SK-N-SH (cell line): ENCODE measurements around the gene FADS1. TPM values are rescaled to one million over a fixed set of nuclear protein-coding genes. Genes with fewer than 3 reads are reported as not detected.
A peak's percentile ranks its signal among the peaks of the same experiment; 100 is the strongest.

Source experiments
- CTCF ChIA-PET: fragments of 300-600, 350-600 bp; formaldehyde crosslinking; extraction: SDS; loops from one replicate; lab custom pipeline; 2021; lab: Yijun Ruan, JAX
- POLR2A ChIA-PET: fragments of 350-600 bp; sonication (Branson Sonifier 250); formaldehyde crosslinking; extraction: SDS; loops from one replicate; lab custom pipeline; 2020; ENCODE audit warnings: antibody characterized with exemption, inconsistent platforms; lab: Yijun Ruan, JAX
- DNase-seq: peaks from one replicate; pipeline ENCODE4 v3.0.0; 2012
- H2AFZ ChIP-seq: fragments of 200-600 bp; sonication (generic); 2 replicates; pipeline ENCODE4 v1.8.1; 2016; ENCODE audit warnings: antibody characterized with exemption, mild to moderate bottlenecking, low read depth
- H3F3A ChIP-seq: fragments of 200-600 bp; sonication (generic); replicated peaks from 2 replicates; pipeline ENCODE3; 2016; ENCODE audit warnings: antibody characterized with exemption, mild to moderate bottlenecking; ENCODE audit not compliant: insufficient read depth
- H3K27ac ChIP-seq, 2 experiments: fragments of 200-500 bp in 1 of 2; fragments of 200-600 bp in 1 of 2; sonication (Bioruptor generic) in 1 of 2; sonication (generic), shearing (Covaris generic) in 1 of 2; 2 replicates each; pipeline versions ENCODE4 v1.5.1 to v1.6.1; 2014 to 2016; ENCODE audit warnings: low read depth in 2 of 2, inconsistent platforms in 1 of 2, low read length in 1 of 2, mild to moderate bottlenecking in 1 of 2, mixed read lengths in 1 of 2
- H3K27me3 ChIP-seq: fragments of 200-600 bp; sonication (generic), shearing (Covaris generic); 2 replicates; pipeline ENCODE4 v1.6.1; 2016; ENCODE audit warnings: mixed run types; ENCODE audit not compliant: insufficient read depth
- H3K36me3 ChIP-seq, 2 experiments: fragments of 200-500 bp in 1 of 2; fragments of 200-600 bp in 1 of 2; sonication (Bioruptor generic) in 1 of 2; sonication (generic) in 1 of 2; replicated peaks in 1 of 2; 2 replicates each; pipeline versions ENCODE3 to v1.5.1; 2014 to 2016; ENCODE audit warnings: low read length in 1 of 2, mild to moderate bottlenecking in 1 of 2; ENCODE audit not compliant: insufficient read depth in 2 of 2, control insufficient read depth in 1 of 2
- H3K4me1 ChIP-seq, 2 experiments: fragments of 200-500 bp in 1 of 2; fragments of 200-600 bp in 1 of 2; sonication (Bioruptor generic) in 1 of 2; sonication (generic), shearing (Covaris generic) in 1 of 2; 2 replicates each; pipeline versions ENCODE4 v1.5.1 to v1.6.1; 2014 to 2016; ENCODE audit warnings: low read depth in 1 of 2, low read length in 1 of 2, mixed run types in 1 of 2; ENCODE audit not compliant: insufficient read depth in 2 of 2, control insufficient read depth in 1 of 2
- H3K4me2 ChIP-seq: fragments of 200-600 bp; sonication (generic), shearing (Covaris generic); 2 replicates; pipeline ENCODE4 v1.6.1; 2017; ENCODE audit warnings: mixed run types
- H3K4me3 ChIP-seq, 2 experiments: fragments of 200-500 bp in 1 of 2; fragments of 200-600 bp in 1 of 2; sonication (Bioruptor generic) in 1 of 2; sonication (generic), shearing (Covaris generic) in 1 of 2; 2 replicates each; pipeline versions ENCODE4 v1.5.1 to v1.8.1; 2014 to 2016; ENCODE audit warnings: low read depth in 2 of 2, inconsistent platforms in 1 of 2, low read length in 1 of 2, mild to moderate bottlenecking in 1 of 2, mixed read lengths in 1 of 2, moderate library complexity in 1 of 2
- H3K79me2 ChIP-seq: fragments of 200-600 bp; sonication (generic); 2 replicates; pipeline ENCODE4 v1.8.1; 2017; ENCODE audit warnings: mild to moderate bottlenecking; ENCODE audit not compliant: insufficient read depth
- H3K9ac ChIP-seq: fragments of 200-600 bp; sonication (generic); 2 replicates; pipeline ENCODE4 v1.6.1; 2017; ENCODE audit warnings: mixed run types
- H3K9me2 ChIP-seq: fragments of 200-600 bp; sonication (generic); 2 replicates; pipeline ENCODE4 v1.6.1; 2017; ENCODE audit warnings: mixed run types
- H3K9me3 ChIP-seq: fragments of 200-600 bp; sonication (generic); 2 replicates; pipeline ENCODE4 v1.6.1; 2017; ENCODE audit warnings: mixed run types, mild to moderate bottlenecking, moderate library complexity
- H4K20me1 ChIP-seq: fragments of 200-600 bp; sonication (generic); 2 replicates; pipeline ENCODE4 v1.6.1; 2017; ENCODE audit warnings: mild to moderate bottlenecking, mixed run types; ENCODE audit not compliant: insufficient read depth
- ELF1 ChIP-seq: IDR thresholded peaks from 2 replicates; pipeline ENCODE4 v1.4.0; 2012
- FOSL2 ChIP-seq: IDR thresholded peaks from 2 replicates; pipeline ENCODE4 v1.4.0; 2012; ENCODE audit warnings: low read depth, mild to moderate bottlenecking, moderate library complexity, borderline replicate concordance
- GABPA ChIP-seq: IDR thresholded peaks from 2 replicates; pipeline ENCODE4 v1.4.0; 2012; ENCODE audit warnings: low read depth, mild to moderate bottlenecking
- GATA2 ChIP-seq: sonication (generic); formaldehyde crosslinking; IDR thresholded peaks from 2 replicates; pipeline ENCODE4 v1.5.0; 2020; ENCODE audit warnings: mild to moderate bottlenecking, missing genetic modification reagents
- JUND ChIP-seq: IDR thresholded peaks from 2 replicates; pipeline ENCODE4 v1.4.0; 2012
- MEF2A ChIP-seq: IDR thresholded peaks from 2 replicates; pipeline ENCODE4 v1.4.0; 2012; ENCODE audit warnings: low read depth, borderline replicate concordance
- MXI1 ChIP-seq: IDR thresholded peaks from 2 replicates; pipeline ENCODE4 v1.6.1; 2012; ENCODE audit warnings: mild to moderate bottlenecking, low read depth, low read length, improper control_type of control experiment
- NFIC ChIP-seq: IDR thresholded peaks from 2 replicates; pipeline ENCODE4 v1.4.0; 2012; ENCODE audit warnings: borderline replicate concordance
- NRF1 ChIP-seq: IDR thresholded peaks from 2 replicates; pipeline ENCODE4 v1.6.1; 2012; ENCODE audit warnings: low read depth, mild to moderate bottlenecking, low read length
- POLR2AphosphoS5 ChIP-seq: IDR thresholded peaks from 2 replicates; pipeline ENCODE4 v1.6.1; 2012; ENCODE audit warnings: low read depth, low read length
- RFX5 ChIP-seq: IDR thresholded peaks from 2 replicates; pipeline ENCODE4 v1.6.1; 2012; ENCODE audit warnings: mild to moderate bottlenecking, improper control_type of control experiment, low read length
- RXRA ChIP-seq: IDR thresholded peaks from 2 replicates; pipeline ENCODE4 v1.4.0; 2012; ENCODE audit warnings: low read depth, mild to moderate bottlenecking, borderline replicate concordance
- SIN3A ChIP-seq: IDR thresholded peaks from 2 replicates; pipeline ENCODE4 v1.6.1; 2012; ENCODE audit warnings: low read depth, mild to moderate bottlenecking, low read length, moderate library complexity, borderline replicate concordance
- TAF1 ChIP-seq: IDR thresholded peaks from 2 replicates; pipeline ENCODE4 v1.6.1; 2012; ENCODE audit warnings: low read depth, mild to moderate bottlenecking, low read length, moderate library complexity, borderline replicate concordance
- TEAD4 ChIP-seq: IDR thresholded peaks from 2 replicates; pipeline ENCODE4 v1.4.0; 2012; ENCODE audit warnings: mild to moderate bottlenecking, borderline replicate concordance; ENCODE audit not compliant: insufficient read depth
- USF2 ChIP-seq: fragments of 150-350 bp; IDR thresholded peaks from 2 replicates; pipeline ENCODE4 v1.6.1; 2017; ENCODE audit warnings: antibody characterized with exemption, low read length, low read depth, borderline replicate concordance
- YY1 ChIP-seq: IDR thresholded peaks from 2 replicates; pipeline ENCODE4 v1.4.0; 2012; ENCODE audit warnings: low read depth, mild to moderate bottlenecking
- WGBS: methylation state at CpG from one replicate; pipeline ENCODE4 v1.1.6; 2017; ENCODE audit warnings: low lambda C conversion rate; 5-methylcytosine and 5-hydroxymethylcytosine counted together
- polyA plus RNA-seq, 3 experiments: library from polyadenylated mRNA; depleted of rRNA; stranded (reverse); fragments of >200 nt; gene quantifications; 2 replicates each; pipeline ENCODE4 v1.2.3, GENCODE V29; 2012
- TF ChIP-seq, protein P1 (sequence below): IDR thresholded peaks from 2 replicates; pipeline ENCODE4 v1.4.0; 2012; ENCODE audit warnings: low read depth, borderline replicate concordance
- TF ChIP-seq, protein P2 (sequence below): IDR thresholded peaks from 2 replicates; pipeline ENCODE4 v1.4.0; 2012; ENCODE audit warnings: low read depth

The FADS1 gene
- polyA plus RNA-seq, 1 of the 3 experiments (the other 2 are of a cell fraction), result 20.6 TPM

GRCh38 chr11:61834278-61835048 is 17.7 kb upstream of the FADS1 start (continued):
- TF ChIP-seq, protein P1, sequence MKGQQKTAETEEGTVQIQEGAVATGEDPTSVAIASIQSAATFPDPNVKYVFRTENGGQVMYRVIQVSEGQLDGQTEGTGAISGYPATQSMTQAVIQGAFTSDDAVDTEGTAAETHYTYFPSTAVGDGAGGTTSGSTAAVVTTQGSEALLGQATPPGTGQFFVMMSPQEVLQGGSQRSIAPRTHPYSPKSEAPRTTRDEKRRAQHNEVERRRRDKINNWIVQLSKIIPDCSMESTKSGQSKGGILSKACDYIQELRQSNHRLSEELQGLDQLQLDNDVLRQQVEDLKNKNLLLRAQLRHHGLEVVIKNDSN, result no peak
- TF ChIP-seq RFX5 (no peak), POLR2AphosphoS5 (no peak), SIN3A (no peak), MXI1 (no peak), NRF1 (no peak), FOSL2 (no peak), MEF2A (no peak), JUND (no peak), TEAD4 (no peak)
- TF ChIP-seq, all 33 proteins: peak for 0

- Histone ChIP-seq H2AFZ (no peak overlapping the region), H4K20me1 (no peaks in the 10 kb centered on the region; the same call in 1 of the 2 replicates), H3K4me3 (no peak overlapping the region), H3K4me1 (peaks cover 34 to 56% of the 10 kb centered on the region in 2 experiments; a peak in 3 of 4 replicates), H3F3A (no peaks in the 10 kb centered on the region), H3K9me2 (no peaks in the 10 kb centered on the region), H3K79me2 (peaks cover 45% of the 10 kb centered on the region), H3K4me2 (no peak overlapping the region), H3K9ac (no peak overlapping the region), H3K36me3 (peaks cover 0 to 17% of the 10 kb centered on the region in 2 experiments), H3K9me3 (no peaks in the 10 kb centered on the region), H3K27me3 (no peaks in the 10 kb centered on the region), H3K27ac (peak overlapping the region in 1 of 2 experiments; percentile 47; a peak in 1 of 4 replicates)
- no peak for TF ChIP-seq SIN3A
- no peak for TF ChIP-seq GABPA
- TF ChIP-seq FOSL2, result no peak
- TF ChIP-seq POLR2AphosphoS5, result no peak
- TF ChIP-seq RXRA, result no peak
- TF ChIP-seq MEF2A, result no peak
- TF ChIP-seq YY1, result no peak
- no peak for TF ChIP-seq GATA2 (CRISPR knock-in tag)
- TF ChIP-seq ELF1, result no peak
- no peak for TF ChIP-seq USF2
- no peak for TF ChIP-seq NFIC
- TF ChIP-seq TAF1, result no peak
- TF ChIP-seq RFX5, result no peak
- no peak for TF ChIP-seq TEAD4
- TF ChIP-seq, protein P2, sequence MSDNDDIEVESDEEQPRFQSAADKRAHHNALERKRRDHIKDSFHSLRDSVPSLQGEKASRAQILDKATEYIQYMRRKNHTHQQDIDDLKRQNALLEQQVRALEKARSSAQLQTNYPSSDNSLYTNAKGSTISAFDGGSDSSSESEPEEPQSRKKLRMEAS, result no peak
- ChIA-PET POLR2A (interaction anchor here (1.0 kb wide), 1 partner anchor 18 kb away, joined by 3 read pairs; the partner anchor contains the start of gene FADS1), CTCF (interaction anchor here (1.5 to 2.3 kb wide), 3 partner anchors 63 to 274 kb away, joined by 4 to 7 read pairs (median 7); no protein-coding TSS in a partner anchor)
- 96% methylated on average over 12 of the region's 12 CpGs for WGBS
- no peak for DNase-seq
Observed at GRCh38 chr11:61833926-61834277, 17.1 kb upstream of the FADS1 start.
